Neuronal stem cell (in vitro differentiated cells): ENCODE results near the gene CERK.
A peak's percentile ranks its signal among the peaks of the same experiment; 100 is the strongest.
"Not testable (repeated sequence)": the region's sequence is repeated elsewhere in the genome, so short reads cannot be mapped to it uniquely, and the experiment has no call there.

Experiments
- DNase-seq: peaks from one replicate; pipeline ENCODE4 v3.0.0-alpha.2; 2013; ENCODE audit warnings: low spot score
- H2AFZ ChIP-seq: one replicate; pipeline ENCODE4 v1.6.1; 2013; ENCODE audit warnings: mild to moderate bottlenecking, low read length, inconsistent platforms
- H2AK5ac ChIP-seq: 2 replicates; pipeline ENCODE4 v1.6.1; 2013; ENCODE audit warnings: low read depth, mild to moderate bottlenecking, inconsistent platforms, low read length, moderate library complexity, mixed read lengths
- H2BK120ac ChIP-seq: 2 replicates; pipeline ENCODE4 v1.6.1; 2013; ENCODE audit warnings: low read depth, mild to moderate bottlenecking, inconsistent platforms, low read length, moderate library complexity, mixed read lengths
- H2BK12ac ChIP-seq: one replicate; pipeline ENCODE4 v1.6.1; 2013; ENCODE audit warnings: low read length, inconsistent platforms
- H2BK15ac ChIP-seq: 2 replicates; pipeline ENCODE4 v1.6.1; 2013; ENCODE audit warnings: mild to moderate bottlenecking, low read length, inconsistent platforms, mixed read lengths
- H2BK5ac ChIP-seq: one replicate; pipeline ENCODE4 v1.6.1; 2013; ENCODE audit warnings: inconsistent platforms, mild to moderate bottlenecking, low read length, moderate library complexity
- H3K14ac ChIP-seq: one replicate; pipeline ENCODE4 v1.6.1; 2013; ENCODE audit warnings: low read length, inconsistent platforms
- H3K18ac ChIP-seq: 2 replicates; pipeline ENCODE4 v1.6.1; 2013; ENCODE audit warnings: low read length, inconsistent platforms
- H3K23ac ChIP-seq: 2 replicates; pipeline ENCODE4 v1.6.1; 2013; ENCODE audit warnings: low read depth, mild to moderate bottlenecking, mixed read lengths, low read length, inconsistent platforms; ENCODE audit not compliant: poor library complexity
- H3K27ac ChIP-seq: replicated peaks from 3 replicates; pipeline ENCODE4 v1.5.1; 2013; ENCODE audit warnings: low read length, inconsistent platforms
- H3K27me3 ChIP-seq, 3 experiments: 2 replicates each; pipeline ENCODE4 v1.6.1; 2013; ENCODE audit warnings: low read length in 3 of 3, mild to moderate bottlenecking in 2 of 3, inconsistent platforms in 1 of 3, low read depth in 1 of 3, mixed read lengths in 1 of 3, moderate library complexity in 1 of 3; ENCODE audit not compliant: control insufficient read depth in 3 of 3, insufficient read depth in 3 of 3
- H3K36me3 ChIP-seq, 2 donors: replicated peaks in 1 of 2; 2 replicates each; pipeline ENCODE4 v1.6.1; 2013; ENCODE audit warnings: low read length in 2 of 2; ENCODE audit not compliant: control insufficient read depth in 2 of 2, insufficient read depth in 2 of 2
- H3K4ac ChIP-seq: 2 replicates; pipeline ENCODE4 v1.6.1; 2013; ENCODE audit warnings: inconsistent platforms, mild to moderate bottlenecking, low read length, moderate library complexity
- H3K4me1 ChIP-seq, 2 donors: 1 replicate in 1 of 2; 2 replicates in 1 of 2; pipeline ENCODE4 v1.6.1; 2013; ENCODE audit warnings: low read length in 2 of 2, low read depth in 1 of 2; ENCODE audit not compliant: control insufficient read depth in 2 of 2, insufficient read depth in 1 of 2
- H3K4me2 ChIP-seq: one replicate; pipeline ENCODE4 v1.6.1; 2013; ENCODE audit warnings: mild to moderate bottlenecking, low read length, inconsistent platforms; ENCODE audit not compliant: insufficient read depth, poor library complexity, severe bottlenecking
- H3K4me3 ChIP-seq, 2 donors: 2 replicates each; pipeline ENCODE4 v1.5.1; 2013; ENCODE audit warnings: low read length in 2 of 2, mild to moderate bottlenecking in 2 of 2, inconsistent platforms in 1 of 2, moderate library complexity in 1 of 2
- H3K79me1 ChIP-seq: one replicate; pipeline ENCODE4 v1.6.1; 2013; ENCODE audit warnings: low read depth, mild to moderate bottlenecking, inconsistent platforms, low read length, moderate library complexity
- H3K9ac ChIP-seq: one replicate; pipeline ENCODE4 v1.6.1; 2013; ENCODE audit warnings: mild to moderate bottlenecking, low read depth, low read length, inconsistent platforms; ENCODE audit not compliant: poor library complexity
- H3K9me3 ChIP-seq, 2 donors: replicated peaks in 1 of 2; 2 replicates each; pipeline versions ENCODE3 to v1.6.1; 2013; ENCODE audit warnings: low read length in 2 of 2, mild to moderate bottlenecking in 2 of 2, inconsistent platforms in 1 of 2, low read depth in 1 of 2, mixed read lengths in 1 of 2, moderate library complexity in 1 of 2; ENCODE audit not compliant: control insufficient read depth in 2 of 2, insufficient read depth in 1 of 2
- H4K8ac ChIP-seq: one replicate; pipeline ENCODE4 v1.6.1; 2013; ENCODE audit warnings: low read depth, mild to moderate bottlenecking, inconsistent platforms, low read length, moderate library complexity
- H4K91ac ChIP-seq: one replicate; pipeline ENCODE4 v1.6.1; 2013; ENCODE audit warnings: low read length, low read depth, mild to moderate bottlenecking, inconsistent platforms; ENCODE audit not compliant: poor library complexity
- WGBS, 2 donors: extraction: QIAGEN DNeasy Blood & Tissue Kit; methylation state at CpG; one replicate each; pipeline ENCODE4 v1.1.7; 2013; ENCODE audit warnings: missing lambda C conversion rate in 2 of 2, mixed read lengths in 1 of 2; ENCODE audit not compliant: insufficient read length in 2 of 2, insufficient replicate concordance in 1 of 2; ENCODE audit errors: extremely low coverage in 2 of 2; 5-methylcytosine and 5-hydroxymethylcytosine counted together

Gene CERK

GRCh38 chr22:46646531-46647215 lies 91.4 kb downstream of the CERK start:
- no peak overlapping the region for H3K4me3 ChIP-seq

GRCh38 chr22:46642840-46643480 lies 95.1 kb downstream of the CERK start:
- not testable (repeated sequence) for H3K23ac ChIP-seq, H2BK5ac ChIP-seq, H3K9me3 ChIP-seq, H3K4me2 ChIP-seq, H2BK120ac ChIP-seq, H2BK12ac ChIP-seq, H3K4me1 ChIP-seq, H3K27ac ChIP-seq, H4K91ac ChIP-seq, H3K14ac ChIP-seq, H2AFZ ChIP-seq, H3K27me3 ChIP-seq, H3K36me3 ChIP-seq, DNase-seq, H2BK15ac ChIP-seq, H3K4ac ChIP-seq, H3K4me3 ChIP-seq, H3K79me1 ChIP-seq, H3K9ac ChIP-seq, H3K18ac ChIP-seq, H2AK5ac ChIP-seq, H4K8ac ChIP-seq
- WGBS, 2 donors, result 100% methylated on average over 2 of the region's 5 CpGs; no CpG with 5 or more reads in 1 of the 2 donors

More at GRCh38 chr22:46646531-46647215, 91.4 kb downstream of the CERK start:
- Histone ChIP-seq H4K91ac (no peak overlapping the region), H3K23ac (no peak overlapping the region), H3K36me3 (no peaks in the 10 kb centered on the region), H3K9ac (no peak overlapping the region), H2AK5ac (no peak overlapping the region), H3K14ac (no peak overlapping the region), H3K4me1 (no peaks in the 10 kb centered on the region), H3K27ac (no peak overlapping the region), H2BK15ac (no peak overlapping the region), H3K18ac (no peak overlapping the region), H3K4me2 (no peak overlapping the region), H2BK120ac (no peak overlapping the region), H4K8ac (no peak overlapping the region), H3K9me3 (peaks cover 0 to 3% of the 10 kb centered on the region in 2 donors), H2BK12ac (no peak overlapping the region), H2BK5ac (no peak overlapping the region), H3K79me1 (peaks cover 5% of the 10 kb centered on the region), H2AFZ (no peak overlapping the region), H3K27me3 (no peaks in the 10 kb centered on the region), H3K4ac (no peak overlapping the region)
- no peak for DNase-seq
- WGBS, 2 donors, result no CpG with 5 or more reads among the region's 10 CpGs

GRCh38 chr22:46641811-46642266 lies 96.2 kb downstream of the CERK start:
- H3K14ac ChIP-seq, result no peak overlapping the region
- H3K9me3 ChIP-seq, result peaks cover 0 to 1% of the 10 kb centered on the region in 2 donors
- no peak overlapping the region for H3K4me3 ChIP-seq
- whole genome bisulfite sequencing, 2 donors, result no CpG with 5 or more reads among the region's 7 CpGs
- H3K4me2 ChIP-seq, result no peak overlapping the region
- H4K8ac ChIP-seq, result no peak overlapping the region
- no peak overlapping the region for H2BK5ac ChIP-seq
- no peak overlapping the region for H3K9ac ChIP-seq
- H3K36me3 ChIP-seq, result no peaks in the 10 kb centered on the region
- peaks cover 3% of the 10 kb centered on the region for H3K79me1 ChIP-seq
- H3K18ac ChIP-seq, result no peak overlapping the region
- H2BK15ac ChIP-seq, result no peak overlapping the region
- H3K23ac ChIP-seq, result no peak overlapping the region
- H3K4ac ChIP-seq, result no peak overlapping the region
- peaks cover 0 to 6% of the 10 kb centered on the region in 2 donors for H3K4me1 ChIP-seq
- H4K91ac ChIP-seq, result no peak overlapping the region
- no peak for DNase-seq
- H2AK5ac ChIP-seq, result no peak overlapping the region
- H3K27me3 ChIP-seq, result peaks cover 0 to 2% (median 0%) of the 10 kb centered on the region in 3 experiments
- H2BK120ac ChIP-seq, result no peak overlapping the region
- no peak overlapping the region for H2BK12ac ChIP-seq
- H3K27ac ChIP-seq, result no peak overlapping the region
- H2AFZ ChIP-seq, result no peak overlapping the region

DNA sequence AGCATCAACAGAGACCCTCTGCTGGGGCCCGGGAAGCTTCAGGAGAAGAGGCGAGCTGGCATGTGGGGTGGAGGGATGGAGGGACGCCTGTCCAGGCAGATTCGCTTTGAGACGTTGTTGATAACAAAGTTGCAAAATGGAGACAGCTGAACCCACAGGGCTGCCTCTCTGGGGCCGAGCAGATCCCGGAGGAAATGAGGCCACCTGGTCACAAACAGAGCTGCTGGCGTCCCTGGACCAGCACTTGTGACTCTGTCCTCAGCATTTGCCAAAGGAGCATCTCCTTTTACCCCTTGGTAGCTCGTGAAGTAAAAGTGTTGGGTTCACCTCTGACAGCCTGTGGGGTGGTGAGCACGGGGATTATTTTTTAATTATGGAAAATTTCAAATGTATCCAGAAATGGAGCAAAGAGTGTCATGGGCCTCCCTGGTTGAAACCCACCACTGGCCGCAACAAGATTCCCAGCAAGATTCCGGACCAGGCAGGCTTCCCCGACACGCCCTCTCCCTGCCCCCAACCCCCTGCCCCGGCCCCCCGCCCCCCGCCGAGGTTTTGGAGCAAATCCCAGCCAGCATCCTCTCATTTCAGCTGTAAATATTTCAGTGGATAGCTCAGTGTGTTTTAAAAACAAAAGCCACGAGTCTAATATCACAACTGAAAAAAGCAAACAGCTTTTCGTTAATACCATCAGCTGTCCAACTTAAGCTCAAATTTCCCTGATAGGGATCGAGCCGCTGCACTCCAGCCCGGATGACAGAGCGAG lies 97.6 kb downstream of the CERK start:
- no peak overlapping the region for H2BK12ac ChIP-seq
- H3K4me3 ChIP-seq, result no peak overlapping the region
- H3K27me3 ChIP-seq, result peaks cover 0 to 2% (median 0%) of the 10 kb centered on the region in 3 experiments
- peak overlapping the region; percentile 53 for H3K9ac ChIP-seq
- H3K4me1 ChIP-seq, result peaks cover 2 to 15% of the 10 kb centered on the region in 2 donors
- no peak for DNase-seq
- no peak overlapping the region for H2BK5ac ChIP-seq
- H3K4me2 ChIP-seq, result no peak overlapping the region
- H3K36me3 ChIP-seq, result no peaks in the 10 kb centered on the region
- H3K23ac ChIP-seq, result no peak overlapping the region
- no peak overlapping the region for H3K14ac ChIP-seq
- H3K18ac ChIP-seq, result no peak overlapping the region
- no peak overlapping the region for H2BK15ac ChIP-seq
- no CpG with 5 or more reads among the region's 24 CpGs for WGBS, 2 donors
- no peak overlapping the region for H2AFZ ChIP-seq
- H3K4ac ChIP-seq, result no peak overlapping the region
- peaks cover 3% of the 10 kb centered on the region for H3K79me1 ChIP-seq
- peaks cover 0 to 1% of the 10 kb centered on the region in 2 donors for H3K9me3 ChIP-seq
- no peak overlapping the region for H3K27ac ChIP-seq
- no peak overlapping the region for H2AK5ac ChIP-seq
- no peak overlapping the region for H2BK120ac ChIP-seq
- H4K91ac ChIP-seq, result no peak overlapping the region
- H4K8ac ChIP-seq, result no peak overlapping the region
